ENCODE measurements around the gene XPA. TPM values are rescaled to one million over a fixed set of nuclear protein-coding genes. Genes with fewer than 3 reads are reported as not detected.

XPA gene
- total and polyA plus RNA-seq, 2 of the 13 experiments (the other 11 are each of a cell fraction or from before 2014, with no cell fraction given), result 2.3 to 15.2 TPM

GRCh38 chr9:97633859-97634490, 63.2 kb downstream of the XPA start (continued):
- TF ChIP-seq PRMT3 (CRISPR knock-in tag; IDR thresholded peaks at IDR 0.05; ENCODE audit: borderline replicate concordance, low read depth), result no peak
- no peak for TF ChIP-seq MYC (CRISPR knock-in tag; IDR thresholded peaks at IDR 0.05; ENCODE audit: borderline replicate concordance)
- TF ChIP-seq NPAS2 (CRISPR knock-in tag; IDR thresholded peaks at IDR 0.05; ENCODE audit: borderline replicate concordance), result no peak
- no peak for TF ChIP-seq ZNF224 (CRISPR knock-in tag; IDR thresholded peaks at IDR 0.05)
- TF ChIP-seq MED1 (CRISPR knock-in tag; IDR thresholded peaks at IDR 0.05), result no peak
- TF ChIP-seq MAFK (conservative IDR thresholded peaks at IDR 0.05 in 1 of 2, IDR thresholded peaks at IDR 0.05 in 1 of 2; ENCODE audit: low read length in 2 of 2), result no peak
- no peak for TF ChIP-seq GRHL1 (CRISPR knock-in tag; conservative IDR thresholded peaks at IDR 0.05)
- TF ChIP-seq FOXJ3 (CRISPR knock-in tag; IDR thresholded peaks at IDR 0.05; ENCODE audit: borderline replicate concordance), result no peak
- TF ChIP-seq ZFP36 (IDR thresholded peaks at IDR 0.05; ENCODE audit: borderline replicate concordance, low read depth, low read length, partially characterized antibody), result no peak
- no peak for TF ChIP-seq GTF3A (CRISPR knock-in tag; conservative IDR thresholded peaks at IDR 0.05)
- TF ChIP-seq ZNF782 (CRISPR knock-in tag; IDR thresholded peaks at IDR 0.05; ENCODE audit: borderline replicate concordance), result no peak
- no peak; the same call in 1 of the 2 replicates for TF ChIP-seq SNAI1 (CRISPR knock-in tag; IDR thresholded peaks at IDR 0.05; ENCODE audit: borderline replicate concordance)
- TF ChIP-seq ZBTB33 (CRISPR knock-in tag; IDR thresholded peaks at IDR 0.05), result no peak
- no peak for TF ChIP-seq HMG20B (CRISPR knock-in tag; conservative IDR thresholded peaks at IDR 0.05)
- TF ChIP-seq TEAD3 (CRISPR knock-in tag; optimal IDR thresholded peaks at IDR 0.05; ENCODE audit: borderline replicate concordance), result no peak
- TF ChIP-seq ZNF709 (CRISPR knock-in tag; IDR thresholded peaks at IDR 0.05), result no peak
- TF ChIP-seq ZNF574 (CRISPR knock-in tag; IDR thresholded peaks at IDR 0.05), result no peak
- TF ChIP-seq ZNF609 (CRISPR knock-in tag; IDR thresholded peaks at IDR 0.05; ENCODE audit: borderline replicate concordance), result 0 out of 2 replicates have a peak, but pooled peaks have one; percentile 26

Data from HepG2 (cell line).